ENCODE results near the gene PLXNA1.

Gene PLXNA1

DNA sequence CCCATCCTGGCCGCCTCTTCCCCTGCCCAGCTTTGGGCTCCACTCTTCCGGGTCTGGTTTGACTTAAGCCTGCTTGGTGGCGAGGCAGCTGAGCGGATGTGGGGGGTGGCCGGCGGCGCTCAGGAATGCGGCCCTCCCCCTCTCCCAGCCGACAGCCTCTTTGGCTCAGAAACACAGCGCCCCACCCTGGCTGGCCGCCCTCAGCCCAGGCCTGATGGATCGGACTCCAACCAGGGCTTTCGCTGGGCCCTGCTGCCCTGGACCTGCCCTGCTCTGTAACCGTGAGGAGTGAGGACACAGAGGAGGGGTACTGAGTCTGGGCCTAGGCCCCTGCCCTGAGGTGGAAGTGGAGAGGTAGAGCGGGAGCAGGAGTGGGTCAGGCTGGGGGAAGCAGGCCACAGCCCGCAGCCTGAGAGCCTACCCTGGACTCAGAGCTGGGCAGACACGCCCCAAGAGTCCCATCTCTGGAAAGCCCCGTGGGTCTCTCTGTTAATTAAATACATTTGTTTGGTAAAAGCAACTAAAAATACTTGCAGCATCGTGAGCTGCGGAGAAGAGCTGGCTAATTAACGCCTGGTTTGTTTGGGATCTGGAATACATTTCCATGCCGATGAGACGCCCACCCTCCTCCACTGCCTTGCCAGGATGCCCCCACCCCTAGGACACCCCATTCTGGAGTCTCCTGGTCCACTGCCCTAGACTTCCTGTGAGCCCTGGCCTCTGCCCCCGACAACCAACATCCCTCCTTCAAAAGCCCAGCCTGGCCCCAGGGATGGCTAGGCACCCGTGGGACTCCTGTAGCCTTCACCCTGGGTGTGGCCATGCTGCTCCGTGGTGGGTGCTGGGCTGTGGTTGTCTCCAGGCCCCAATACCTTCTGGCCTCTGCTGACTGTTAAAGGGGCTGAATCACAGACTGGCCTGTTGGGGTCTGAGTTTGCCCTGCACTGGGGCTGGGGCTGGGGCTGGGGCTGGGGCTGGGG, 19.6 kb downstream of the PLXNA1 start:
- no peak overlapping the region for H3K27ac ChIP-seq
- TF ChIP-seq, protein P1, sequence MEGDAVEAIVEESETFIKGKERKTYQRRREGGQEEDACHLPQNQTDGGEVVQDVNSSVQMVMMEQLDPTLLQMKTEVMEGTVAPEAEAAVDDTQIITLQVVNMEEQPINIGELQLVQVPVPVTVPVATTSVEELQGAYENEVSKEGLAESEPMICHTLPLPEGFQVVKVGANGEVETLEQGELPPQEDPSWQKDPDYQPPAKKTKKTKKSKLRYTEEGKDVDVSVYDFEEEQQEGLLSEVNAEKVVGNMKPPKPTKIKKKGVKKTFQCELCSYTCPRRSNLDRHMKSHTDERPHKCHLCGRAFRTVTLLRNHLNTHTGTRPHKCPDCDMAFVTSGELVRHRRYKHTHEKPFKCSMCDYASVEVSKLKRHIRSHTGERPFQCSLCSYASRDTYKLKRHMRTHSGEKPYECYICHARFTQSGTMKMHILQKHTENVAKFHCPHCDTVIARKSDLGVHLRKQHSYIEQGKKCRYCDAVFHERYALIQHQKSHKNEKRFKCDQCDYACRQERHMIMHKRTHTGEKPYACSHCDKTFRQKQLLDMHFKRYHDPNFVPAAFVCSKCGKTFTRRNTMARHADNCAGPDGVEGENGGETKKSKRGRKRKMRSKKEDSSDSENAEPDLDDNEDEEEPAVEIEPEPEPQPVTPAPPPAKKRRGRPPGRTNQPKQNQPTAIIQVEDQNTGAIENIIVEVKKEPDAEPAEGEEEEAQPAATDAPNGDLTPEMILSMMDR (IDR thresholded peaks at IDR 0.05), result no peak
- TF ChIP-seq ZFX (IDR thresholded peaks at IDR 0.05; ENCODE audit: borderline replicate concordance), result no peak

DNA sequence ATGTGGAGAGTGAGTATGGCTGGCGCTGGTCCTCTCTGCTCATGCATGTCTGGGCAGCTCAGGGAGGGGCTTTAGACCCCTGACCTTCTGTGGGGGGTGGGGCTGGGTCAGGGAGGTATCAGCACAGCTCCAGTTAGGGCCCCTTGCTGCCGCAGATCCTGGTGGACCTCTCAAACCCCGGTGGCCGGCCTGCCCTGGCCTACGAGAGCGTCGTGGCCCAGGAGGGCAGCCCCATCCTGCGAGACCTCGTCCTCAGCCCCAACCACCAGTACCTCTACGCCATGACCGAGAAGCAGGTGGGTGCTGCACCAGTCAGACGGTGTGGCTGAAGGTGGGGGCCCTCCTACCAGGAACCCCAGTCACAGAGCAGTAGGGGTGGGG, 20.2 kb downstream of the PLXNA1 start:
- no peak for TF ChIP-seq ZFX (IDR thresholded peaks at IDR 0.05; ENCODE audit: borderline replicate concordance)
- TF ChIP-seq, protein P1 (IDR thresholded peaks at IDR 0.05), result no peak
- no peak overlapping the region for H3K27ac ChIP-seq

DNA sequence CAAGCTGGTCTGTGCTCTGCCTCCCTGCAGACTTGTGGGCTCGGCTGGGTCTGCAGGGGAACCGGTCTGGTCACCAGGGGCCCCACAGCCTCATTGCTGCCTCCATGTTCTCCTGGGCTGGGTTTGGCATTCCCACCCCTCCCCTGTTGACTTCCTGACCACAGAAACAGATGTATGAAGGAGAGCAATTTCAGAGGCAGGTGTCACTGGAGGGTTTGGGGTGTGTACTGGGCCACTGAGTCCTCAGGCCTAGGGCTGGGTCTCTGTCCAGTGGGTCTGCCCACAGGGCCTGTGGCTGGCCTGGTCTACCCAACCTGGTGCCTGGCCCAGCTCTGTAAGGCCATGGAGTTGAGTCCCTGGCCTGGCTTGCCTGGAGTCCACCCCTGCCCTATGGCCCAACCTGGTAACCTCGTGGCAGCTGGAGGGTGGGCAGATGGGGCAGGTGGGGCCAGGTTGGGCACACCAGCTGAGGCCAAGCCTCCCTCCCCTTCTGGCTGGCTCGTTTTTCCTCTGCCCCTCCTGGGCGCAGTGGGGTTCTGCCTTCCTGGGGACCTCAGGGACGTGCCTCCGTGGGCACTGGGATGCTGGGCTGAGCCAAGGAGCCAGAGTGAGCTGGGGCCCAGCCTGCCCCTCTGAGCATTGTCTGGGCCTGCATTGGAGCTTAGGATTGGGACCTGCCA, 20.8 kb downstream of the PLXNA1 start:
- no peak overlapping the region for H3K27ac ChIP-seq
- no peak for TF ChIP-seq ZFX (IDR thresholded peaks at IDR 0.05; ENCODE audit: borderline replicate concordance)
- TF ChIP-seq, protein P1 (IDR thresholded peaks at IDR 0.05), result no peak

DNA sequence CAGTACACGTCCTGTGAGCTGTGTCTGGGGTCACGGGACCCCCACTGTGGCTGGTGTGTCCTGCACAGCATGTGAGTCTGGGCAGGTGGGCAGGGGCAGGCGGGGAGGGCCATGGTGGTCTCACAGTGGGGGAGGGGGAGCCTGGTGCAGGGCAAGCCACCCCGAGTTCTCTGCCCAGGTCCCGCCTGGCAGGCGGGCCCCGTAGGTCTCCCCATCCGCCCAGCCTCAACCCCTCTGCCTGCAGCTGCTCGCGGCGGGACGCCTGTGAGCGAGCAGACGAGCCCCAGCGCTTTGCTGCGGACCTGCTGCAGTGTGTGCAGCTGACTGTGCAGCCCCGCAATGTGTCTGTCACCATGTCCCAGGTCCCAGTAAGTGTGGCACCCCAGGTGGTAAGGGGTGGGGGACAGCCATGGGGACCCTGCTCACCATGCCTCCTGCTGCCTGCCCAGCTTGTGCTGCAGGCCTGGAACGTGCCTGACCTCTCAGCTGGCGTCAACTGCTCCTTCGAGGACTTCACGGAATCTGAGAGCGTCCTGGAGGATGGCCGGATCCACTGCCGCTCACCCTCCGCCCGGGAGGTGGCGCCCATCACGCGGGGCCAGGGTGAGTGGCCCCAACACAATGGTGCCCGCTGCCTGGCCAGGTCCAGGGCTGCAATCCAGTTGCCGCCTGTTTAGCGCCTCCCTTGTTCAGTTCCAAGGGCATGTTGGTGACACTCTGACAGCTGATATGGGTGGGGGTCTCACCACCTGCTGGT, 21.9 kb downstream of the PLXNA1 start:
- H3K27ac ChIP-seq, result no peak overlapping the region
- no peak for TF ChIP-seq ZFX (IDR thresholded peaks at IDR 0.05; ENCODE audit: borderline replicate concordance)
- TF ChIP-seq, protein P1 (IDR thresholded peaks at IDR 0.05), result no peak

DNA sequence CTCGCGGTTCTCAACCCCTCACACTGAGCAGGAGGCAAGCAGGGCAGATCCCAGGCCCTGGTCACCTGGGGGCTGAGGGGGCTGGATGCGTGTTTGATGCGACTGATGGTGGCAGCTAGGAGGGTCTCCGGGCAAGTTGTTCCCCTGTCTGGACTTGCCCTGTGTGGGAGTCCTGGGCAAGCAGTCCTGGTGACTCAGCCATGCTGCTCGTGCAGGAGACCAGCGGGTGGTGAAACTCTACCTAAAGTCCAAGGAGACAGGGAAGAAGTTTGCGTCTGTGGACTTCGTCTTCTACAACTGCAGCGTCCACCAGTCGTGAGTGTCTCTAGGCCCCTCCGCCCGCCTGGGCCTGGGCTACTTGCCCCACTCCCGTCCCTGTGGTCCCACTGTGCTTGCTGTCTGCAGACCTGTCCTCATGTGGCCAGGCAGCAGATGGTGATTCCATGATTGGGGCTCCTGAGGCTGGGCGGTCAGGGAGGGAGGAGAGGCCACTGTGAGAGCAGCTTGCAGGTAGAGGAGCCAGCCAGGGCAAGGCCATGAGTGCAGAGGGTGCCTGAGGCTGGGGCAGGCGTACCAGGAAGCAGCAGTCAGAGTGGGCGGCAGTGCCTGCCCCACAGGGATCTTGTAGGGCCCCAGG, 23.1 kb downstream of the PLXNA1 start:
- H3K27ac ChIP-seq, result no peak overlapping the region
- no peak for TF ChIP-seq ZFX (IDR thresholded peaks at IDR 0.05; ENCODE audit: borderline replicate concordance)
- TF ChIP-seq, protein P1 (IDR thresholded peaks at IDR 0.05), result no peak

DNA sequence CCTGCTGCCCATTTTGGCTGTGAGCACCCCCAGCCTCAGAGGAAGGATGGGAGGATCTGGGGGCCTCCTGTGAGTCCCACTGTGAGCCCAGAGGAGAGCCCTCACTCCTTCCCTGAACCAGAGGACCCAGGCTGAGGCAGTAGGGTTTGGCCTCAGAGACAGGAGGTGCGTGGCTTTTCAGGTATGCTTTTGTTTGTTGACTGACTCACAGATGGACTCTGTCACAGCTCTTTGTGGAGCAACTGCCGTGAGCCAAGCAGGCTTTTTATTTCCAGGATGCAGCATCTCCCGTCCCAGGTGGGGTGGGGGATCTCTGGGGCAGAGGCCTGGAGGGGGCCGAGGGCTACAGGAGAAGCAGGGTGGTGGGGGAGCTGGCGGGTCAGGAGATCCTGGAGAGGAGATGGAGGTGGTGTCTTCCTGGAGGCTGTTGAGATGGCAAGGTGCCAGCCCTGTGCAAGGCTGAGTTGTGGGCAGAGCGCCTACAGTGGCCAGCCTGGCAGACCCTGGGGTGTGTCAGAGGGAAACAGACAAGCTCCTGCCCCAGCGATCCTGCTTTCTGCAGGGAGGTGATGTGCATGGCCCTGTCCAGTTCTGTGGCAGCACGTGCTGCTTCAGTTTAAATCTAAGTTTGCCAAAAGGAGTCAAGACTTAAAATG, 24.0 kb downstream of the PLXNA1 start:
- TF ChIP-seq, protein P1 (IDR thresholded peaks at IDR 0.05), result no peak
- TF ChIP-seq ZFX (IDR thresholded peaks at IDR 0.05; ENCODE audit: borderline replicate concordance), result no peak
- no peak overlapping the region for H3K27ac ChIP-seq

Data from 22Rv1 (cell line).